ENCODE data around the gene CNOT2.
A peak's percentile ranks its signal among the peaks of the same experiment; 100 is the strongest.
"Not testable (repeated sequence)": the region's sequence is repeated elsewhere in the genome, so short reads cannot be mapped to it uniquely, and the experiment has no call there.

The CNOT2 gene

GRCh38 chr12:70267550-70267949, 24.3 kb downstream of the CNOT2 start:
- DNase-seq (no peak), ATAC-seq (peak; percentile 69)
- H3K27me3 Mint-ChIP-seq: no peaks in the 10 kb centered on the region
- H3K4me1 Mint-ChIP-seq: peaks cover 76% of the 10 kb centered on the region
- H3K27ac Mint-ChIP-seq: peak overlapping the region in 1 of 2 donors; percentile 15
- H3K4me3 Mint-ChIP-seq: peak overlapping the region; percentile 9 to 44
- peaks cover 0 to 5% of the 10 kb centered on the region in 2 donors for H3K9me3 Mint-ChIP-seq

- Mint-ChIP-seq H3K27me3 (no peaks in the 10 kb centered on the region), H3K9me3 (peaks cover 0 to 5% of the 10 kb centered on the region in 2 donors), H3K4me1 (peaks cover 70% of the 10 kb centered on the region), H3K4me3 (no peak overlapping the region), H3K27ac (peak overlapping the region in 1 of 2 donors; percentile 47)
- ATAC-seq: no peak
- no peak for DNase-seq
Observed at GRCh38 chr12:70268972-70269371, 25.7 kb downstream of the CNOT2 start.

- peaks cover 0 to 5% of the 10 kb centered on the region in 2 donors for H3K9me3 Mint-ChIP-seq
- peaks cover 69% of the 10 kb centered on the region for H3K4me1 Mint-ChIP-seq
- ATAC-seq (no peak), DNase-seq (no peak)
- H3K27me3 Mint-ChIP-seq: no peaks in the 10 kb centered on the region
- no peak overlapping the region for H3K4me3 Mint-ChIP-seq
- no peak overlapping the region for H3K27ac Mint-ChIP-seq
Observed at GRCh38 chr12:70270108-70270507, 26.9 kb downstream of the CNOT2 start.

GRCh38 chr12:70271025-70271424, 27.8 kb downstream of the CNOT2 start:
- DNase-seq (no peak), ATAC-seq (no peak)
- Mint-ChIP-seq H3K27ac (no peak overlapping the region), H3K27me3 (no peaks in the 10 kb centered on the region), H3K9me3 (peaks cover 0 to 10% of the 10 kb centered on the region in 2 donors), H3K4me3 (no peak overlapping the region), H3K4me1 (peaks cover 68% of the 10 kb centered on the region)

- peaks cover 58% of the 10 kb centered on the region for H3K4me1 Mint-ChIP-seq
- H3K9me3 Mint-ChIP-seq: peaks cover 0 to 10% of the 10 kb centered on the region in 2 donors
- DNase-seq (no peak), ATAC-seq (no peak)
- no peaks in the 10 kb centered on the region for H3K27me3 Mint-ChIP-seq
- no peak overlapping the region for H3K27ac Mint-ChIP-seq
- no peak overlapping the region for H3K4me3 Mint-ChIP-seq
Observed at GRCh38 chr12:70272510-70272909, 29.3 kb downstream of the CNOT2 start.

GRCh38 chr12:70275045-70275444, 31.8 kb downstream of the CNOT2 start:
- H3K27me3 Mint-ChIP-seq: no peaks in the 10 kb centered on the region
- H3K27ac Mint-ChIP-seq: peak overlapping the region in 1 of 2 donors; percentile 29
- no peak overlapping the region for H3K4me3 Mint-ChIP-seq
- ATAC-seq (no peak), DNase-seq (no peak)
- peaks cover 63% of the 10 kb centered on the region for H3K4me1 Mint-ChIP-seq
- H3K9me3 Mint-ChIP-seq: peaks cover 0 to 10% of the 10 kb centered on the region in 2 donors

GRCh38 chr12:70277973-70278372, 34.7 kb downstream of the CNOT2 start:
- ATAC-seq (no peak), DNase-seq (no peak)
- Mint-ChIP-seq H3K27me3 (no peaks in the 10 kb centered on the region), H3K9me3 (peaks cover 0 to 10% of the 10 kb centered on the region in 2 donors), H3K4me3 (no peak overlapping the region), H3K4me1 (peaks cover 49% of the 10 kb centered on the region), H3K27ac (no peak overlapping the region)

GRCh38 chr12:70278945-70279344, 35.7 kb downstream of the CNOT2 start:
- no peaks in the 10 kb centered on the region for H3K27me3 Mint-ChIP-seq
- no peak for ATAC-seq
- H3K4me3 Mint-ChIP-seq: no peak overlapping the region
- DNase-seq: no peak
- peaks cover 45% of the 10 kb centered on the region for H3K4me1 Mint-ChIP-seq
- no peak overlapping the region for H3K27ac Mint-ChIP-seq
- peaks cover 0 to 10% of the 10 kb centered on the region in 2 donors for H3K9me3 Mint-ChIP-seq

- peaks cover 32% of the 10 kb centered on the region for H3K4me1 Mint-ChIP-seq
- ATAC-seq (no peak), DNase-seq (no peak)
- H3K27ac Mint-ChIP-seq: peak overlapping the region in 1 of 2 donors; percentile 40
- no peaks in the 10 kb centered on the region for H3K9me3 Mint-ChIP-seq
- H3K27me3 Mint-ChIP-seq: no peaks in the 10 kb centered on the region
- H3K4me3 Mint-ChIP-seq: no peak overlapping the region
Observed at GRCh38 chr12:70283232-70283631, 40.0 kb downstream of the CNOT2 start.

- Mint-ChIP-seq H3K27me3 (no peaks in the 10 kb centered on the region), H3K4me3 (no peak overlapping the region), H3K9me3 (no peaks in the 10 kb centered on the region), H3K27ac (peak overlapping the region in 1 of 2 donors; percentile 13), H3K4me1 (peaks cover 46% of the 10 kb centered on the region)
- ATAC-seq: no peak
- no peak for DNase-seq
Observed at GRCh38 chr12:70288817-70289216, 45.6 kb downstream of the CNOT2 start.

GRCh38 chr12:70290116-70290515, 46.9 kb downstream of the CNOT2 start:
- Mint-ChIP-seq H3K27ac (no peak overlapping the region), H3K27me3 (no peaks in the 10 kb centered on the region), H3K9me3 (no peaks in the 10 kb centered on the region), H3K4me3 (no peak overlapping the region), H3K4me1 (peaks cover 50% of the 10 kb centered on the region)
- no peak for ATAC-seq
- DNase-seq: no peak

GRCh38 chr12:70292017-70292776, 49.0 kb downstream of the CNOT2 start:
- Mint-ChIP-seq H3K4me1 (peaks cover 44% of the 10 kb centered on the region), H3K4me3 (no peak overlapping the region), H3K27me3 (no peaks in the 10 kb centered on the region), H3K9me3 (no peaks in the 10 kb centered on the region), H3K27ac (no peak overlapping the region)
- ATAC-seq (peak; percentile 54), DNase-seq (no peak)

- peak overlapping the region in 1 of 2 donors; percentile 27 for H3K27ac Mint-ChIP-seq
- peaks cover 32% of the 10 kb centered on the region for H3K4me1 Mint-ChIP-seq
- H3K4me3 Mint-ChIP-seq, H3K27me3 Mint-ChIP-seq: not testable (repeated sequence)
- DNase-seq: peak; percentile 3 to 17
- ATAC-seq: peak; percentile 60
- H3K9me3 Mint-ChIP-seq: peaks cover 5 to 15% of the 10 kb centered on the region in 2 donors
Observed at GRCh38 chr12:70304684-70305555, 61.7 kb downstream of the CNOT2 start.

GRCh38 chr12:70305794-70306193, 62.6 kb downstream of the CNOT2 start:
- Mint-ChIP-seq H3K9me3 (peaks cover 5 to 15% of the 10 kb centered on the region in 2 donors), H3K4me3 (no peak overlapping the region), H3K27ac (no peak overlapping the region), H3K27me3 (no peaks in the 10 kb centered on the region), H3K4me1 (peaks cover 32% of the 10 kb centered on the region)
- DNase-seq: no peak
- no peak for ATAC-seq

- H3K4me1 Mint-ChIP-seq: peaks cover 32% of the 10 kb centered on the region
- ATAC-seq (no peak), DNase-seq (no peak)
- H3K9me3 Mint-ChIP-seq: peaks cover 5 to 15% of the 10 kb centered on the region in 2 donors
- H3K27me3 Mint-ChIP-seq: no peaks in the 10 kb centered on the region
- H3K4me3 Mint-ChIP-seq: no peak overlapping the region
- H3K27ac Mint-ChIP-seq: no peak overlapping the region
Observed at GRCh38 chr12:70306676-70307075, 63.4 kb downstream of the CNOT2 start.

- H3K27ac Mint-ChIP-seq: no peak overlapping the region
- peaks cover 32% of the 10 kb centered on the region for H3K4me1 Mint-ChIP-seq
- no peaks in the 10 kb centered on the region for H3K27me3 Mint-ChIP-seq
- peaks cover 5 to 15% of the 10 kb centered on the region in 2 donors for H3K9me3 Mint-ChIP-seq
- DNase-seq (no peak), ATAC-seq (no peak)
- no peak overlapping the region for H3K4me3 Mint-ChIP-seq
Observed at GRCh38 chr12:70307868-70308267, 64.6 kb downstream of the CNOT2 start.

Data from stimulated activated naive CD8-positive, alpha-beta T cell treated with anti-CD3 and anti-CD28 coated beads, Interleukin-15, amount 100 ng/mL, for 72 hours (primary cell).